Neural cell (in vitro differentiated cells): ENCODE results near the gene FAM43B. TPM values are rescaled to one million over a fixed set of nuclear protein-coding genes. Genes with fewer than 3 reads are reported as not detected.

ENCODE experiments used
- H2AFZ ChIP-seq: fragments of 200-600, 300-800 bp; sonication (generic), shearing (Covaris generic); 2 replicates; pipeline ENCODE4 v1.6.0; 2014; ENCODE audit warnings: low read depth, mild to moderate bottlenecking, antibody characterized with exemption, low read length, moderate library complexity
- H3F3A ChIP-seq: fragments of 200-600 bp; shearing (Covaris generic); 2 replicates; pipeline ENCODE4 v1.6.1; 2016; ENCODE audit warnings: mild to moderate bottlenecking, moderate library complexity, mixed read lengths, antibody characterized with exemption, low read length; ENCODE audit not compliant: insufficient read depth, poor library complexity, severe bottlenecking
- H3K27ac ChIP-seq: fragments of 200-600, 300-800 bp; sonication (generic), shearing (Covaris generic); 2 replicates; pipeline ENCODE4 v1.5.1; 2014; ENCODE audit warnings: mild to moderate bottlenecking, low read length, moderate library complexity
- H3K27me3 ChIP-seq: fragments of 300-800, 200-600 bp; sonication (generic), shearing (Covaris generic); 2 replicates; pipeline ENCODE4 v1.6.0; 2014; ENCODE audit warnings: mild to moderate bottlenecking, low read depth, low read length, moderate library complexity; ENCODE audit not compliant: insufficient read depth
- H3K36me3 ChIP-seq: fragments of 300-800, 200-600 bp; sonication (generic), shearing (Covaris generic); 2 replicates; pipeline ENCODE4 v1.5.1; 2014; ENCODE audit warnings: mild to moderate bottlenecking, antibody characterized with exemption, low read length, moderate library complexity; ENCODE audit not compliant: insufficient read depth
- H3K4me2 ChIP-seq: fragments of 300-800, 200-600 bp; sonication (generic), shearing (Covaris generic); 2 replicates; pipeline ENCODE4 v1.6.0; 2014; ENCODE audit warnings: mild to moderate bottlenecking, low read length
- H3K4me3 ChIP-seq: fragments of 300-800, 200-600 bp; sonication (generic), shearing (Covaris generic); 2 replicates; pipeline ENCODE4 v1.5.1; 2014; ENCODE audit warnings: mild to moderate bottlenecking, low read length, moderate library complexity
- H3K79me2 ChIP-seq: fragments of 200-600 bp; shearing (Covaris generic); replicated peaks from 2 replicates; pipeline ENCODE4 v1.6.0; 2014; ENCODE audit warnings: mild to moderate bottlenecking, low read length, moderate library complexity; ENCODE audit not compliant: insufficient read depth
- H3K9ac ChIP-seq: fragments of 300-800, 200-600 bp; sonication (generic), shearing (Covaris generic); 2 replicates; pipeline ENCODE4 v1.6.1; 2016; ENCODE audit warnings: mild to moderate bottlenecking, low read length, mixed read lengths
- H3K9me2 ChIP-seq: fragments of 200-600 bp; shearing (Covaris generic); 2 replicates; pipeline ENCODE4 v1.6.1; 2016; ENCODE audit warnings: mild to moderate bottlenecking, low read length, mixed read lengths; ENCODE audit not compliant: insufficient read depth
- H3K9me3 ChIP-seq: fragments of 200-600, 300-800 bp; sonication (generic), shearing (Covaris generic); 2 replicates; pipeline ENCODE4 v1.6.1; 2016; ENCODE audit warnings: mild to moderate bottlenecking, mixed run types, low read length, moderate library complexity, mixed read lengths
- H4K20me1 ChIP-seq: fragments of 200-600 bp; shearing (Covaris generic); 2 replicates; pipeline ENCODE4 v1.6.1; 2016; ENCODE audit warnings: mild to moderate bottlenecking, mixed run types; ENCODE audit not compliant: insufficient read depth
- EP300 ChIP-seq: fragments of 450-650 bp; conservative IDR thresholded peaks from 2 replicates; pipeline ENCODE4 v1.6.1; 2014; ENCODE audit warnings: antibody characterized with exemption, mild to moderate bottlenecking, moderate library complexity; ENCODE audit not compliant: poor library complexity, severe bottlenecking
- EZH2 ChIP-seq: fragments of 200-600, 300-800 bp; shearing (Covaris generic), sonication (generic); IDR thresholded peaks from 2 replicates; pipeline ENCODE4 v1.6.1; 2014; ENCODE audit warnings: antibody characterized with exemption, low read length, borderline replicate concordance, mild to moderate bottlenecking; ENCODE audit not compliant: insufficient read depth, poor library complexity, severe bottlenecking
- MXI1 ChIP-seq: fragments of 450-650 bp; conservative IDR thresholded peaks from 2 replicates; pipeline ENCODE4 v1.6.1; 2014; ENCODE audit warnings: antibody characterized with exemption, mild to moderate bottlenecking; ENCODE audit not compliant: poor library complexity, severe bottlenecking
- POLR2AphosphoS5 ChIP-seq: IDR thresholded peaks from 2 replicates; pipeline ENCODE4 v1.6.1; 2012
- RAD21 ChIP-seq: fragments of 450-650 bp; conservative IDR thresholded peaks from 2 replicates; pipeline ENCODE4 v1.6.1; 2014; ENCODE audit warnings: antibody characterized with exemption, mild to moderate bottlenecking, moderate library complexity
- REST ChIP-seq: IDR thresholded peaks from 2 replicates; pipeline ENCODE4 v1.6.1; 2012; ENCODE audit warnings: borderline replicate concordance
- SMC3 ChIP-seq: fragments of 450-650 bp; conservative IDR thresholded peaks from 2 replicates; pipeline ENCODE4 v1.6.1; 2014; ENCODE audit warnings: antibody characterized with exemption, mild to moderate bottlenecking, moderate library complexity; ENCODE audit not compliant: poor library complexity
- TAF1 ChIP-seq: IDR thresholded peaks from 2 replicates; pipeline ENCODE4 v1.6.1; 2012; ENCODE audit warnings: low read depth
- polyA plus RNA-seq: library from polyadenylated mRNA; depleted of rRNA; stranded (reverse); fragments of >200 nt; gene quantifications from 2 replicates; pipeline ENCODE4 v1.2.3, GENCODE V29; 2014
- TF ChIP-seq, protein P1 (sequence below): fragments of 450-650 bp; IDR thresholded peaks from 2 replicates; pipeline ENCODE4 v1.5.1; 2014; ENCODE audit warnings: antibody characterized with exemption, mild to moderate bottlenecking, moderate library complexity; ENCODE audit not compliant: poor library complexity, severe bottlenecking

Gene FAM43B
- polyA plus RNA-seq, 1 donor from 2014 or later: 1.3 TPM

GRCh38 chr1:20574686-20575540 is 22.5 kb downstream of the FAM43B start:
- H3K9me2 ChIP-seq: no peaks in the 10 kb centered on the region
- TF ChIP-seq TAF1 (no peak), EZH2 (no peak), SMC3 (no peak), REST (no peak), MXI1 (no peak), POLR2AphosphoS5 (no peak)
- TF ChIP-seq, protein P1, sequence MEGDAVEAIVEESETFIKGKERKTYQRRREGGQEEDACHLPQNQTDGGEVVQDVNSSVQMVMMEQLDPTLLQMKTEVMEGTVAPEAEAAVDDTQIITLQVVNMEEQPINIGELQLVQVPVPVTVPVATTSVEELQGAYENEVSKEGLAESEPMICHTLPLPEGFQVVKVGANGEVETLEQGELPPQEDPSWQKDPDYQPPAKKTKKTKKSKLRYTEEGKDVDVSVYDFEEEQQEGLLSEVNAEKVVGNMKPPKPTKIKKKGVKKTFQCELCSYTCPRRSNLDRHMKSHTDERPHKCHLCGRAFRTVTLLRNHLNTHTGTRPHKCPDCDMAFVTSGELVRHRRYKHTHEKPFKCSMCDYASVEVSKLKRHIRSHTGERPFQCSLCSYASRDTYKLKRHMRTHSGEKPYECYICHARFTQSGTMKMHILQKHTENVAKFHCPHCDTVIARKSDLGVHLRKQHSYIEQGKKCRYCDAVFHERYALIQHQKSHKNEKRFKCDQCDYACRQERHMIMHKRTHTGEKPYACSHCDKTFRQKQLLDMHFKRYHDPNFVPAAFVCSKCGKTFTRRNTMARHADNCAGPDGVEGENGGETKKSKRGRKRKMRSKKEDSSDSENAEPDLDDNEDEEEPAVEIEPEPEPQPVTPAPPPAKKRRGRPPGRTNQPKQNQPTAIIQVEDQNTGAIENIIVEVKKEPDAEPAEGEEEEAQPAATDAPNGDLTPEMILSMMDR: no peak
- peaks cover 4% of the 10 kb centered on the region for H3K27me3 ChIP-seq
- H2AFZ ChIP-seq: no peak overlapping the region
- no peak overlapping the region for H3K27ac ChIP-seq
- no peak overlapping the region for H3K4me3 ChIP-seq
- no peaks in the 10 kb centered on the region for H3F3A ChIP-seq
- no peaks in the 10 kb centered on the region for H3K9me3 ChIP-seq
- no peak overlapping the region for H3K9ac ChIP-seq
- H3K36me3 ChIP-seq: no peaks in the 10 kb centered on the region
- no peaks in the 10 kb centered on the region for H4K20me1 ChIP-seq
- H3K4me2 ChIP-seq: no peak overlapping the region
- H3K79me2 ChIP-seq: no peaks in the 10 kb centered on the region

GRCh38 chr1:20575541-20576336 is 23.4 kb downstream of the FAM43B start:
- H3K4me2 ChIP-seq: no peak overlapping the region
- TF ChIP-seq POLR2AphosphoS5 (no peak), SMC3 (no peak), EZH2 (no peak), TAF1 (no peak), REST (no peak), MXI1 (no peak), EP300 (no peak), RAD21 (no peak)
- TF ChIP-seq, protein P1: no peak
- no peaks in the 10 kb centered on the region for H3K36me3 ChIP-seq
- H3K27ac ChIP-seq: no peak overlapping the region
- no peaks in the 10 kb centered on the region for H4K20me1 ChIP-seq
- no peaks in the 10 kb centered on the region for H3K79me2 ChIP-seq
- H2AFZ ChIP-seq: no peak overlapping the region
- H3K9me2 ChIP-seq: no peaks in the 10 kb centered on the region
- H3K4me3 ChIP-seq: no peak overlapping the region
- peaks cover 4% of the 10 kb centered on the region for H3K27me3 ChIP-seq
- H3K9ac ChIP-seq: no peak overlapping the region
- no peaks in the 10 kb centered on the region for H3F3A ChIP-seq
- no peaks in the 10 kb centered on the region for H3K9me3 ChIP-seq
